ENCODE measurements around the gene SMC3. TPM values are rescaled to one million over a fixed set of nuclear protein-coding genes. Genes with fewer than 3 reads are reported as not detected.
"Not testable (repeated sequence)": the region's sequence is repeated elsewhere in the genome, so short reads cannot be mapped to it uniquely, and the experiment has no call there.

Gene SMC3
- total RNA-seq, 1 experiment from 2014 or later, result 31.3 TPM

DNA sequence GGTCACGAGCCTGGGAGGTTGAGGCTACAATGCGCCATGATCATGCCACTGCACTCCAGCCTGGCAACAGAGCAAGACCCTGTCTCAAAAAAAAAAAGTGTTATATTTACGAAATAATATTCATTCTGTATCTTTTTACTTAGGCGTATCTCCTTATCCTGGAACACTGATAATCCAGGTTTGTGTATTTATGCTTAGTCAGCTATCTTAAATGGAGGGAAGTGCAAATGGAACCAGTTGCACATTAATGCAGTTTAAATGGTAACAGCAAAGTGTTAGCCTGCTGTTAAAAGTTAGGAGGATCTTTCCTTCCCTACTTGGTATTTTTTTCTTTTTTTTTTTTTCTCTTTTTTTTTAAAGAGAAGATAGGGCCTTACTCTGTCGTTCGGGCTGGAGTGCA, 40.6 kb downstream of the SMC3 start:
- CTCF ChIA-PET, result interaction anchor here (0.9 kb wide), 1 partner anchor 65 kb away, joined by 3 read pairs; no protein-coding TSS in a partner anchor
- Mint-ChIP-seq H3K27ac (ENCODE audit: unreplicated experiment) (no peak overlapping the region), H3K4me1 (ENCODE audit: low read depth, unreplicated experiment) (peaks cover 11% of the 10 kb centered on the region), H3K4me3 (ENCODE audit: low read depth, unreplicated experiment) (no peak overlapping the region), H3K9me3 (ENCODE audit: low read depth, unreplicated experiment) (no peaks in the 10 kb centered on the region), H3K36me3 (ENCODE audit: insufficient read depth, unreplicated experiment) (no peaks in the 10 kb centered on the region), H3K27me3 (ENCODE audit: unreplicated experiment) (peaks cover 12% of the 10 kb centered on the region)
- intact Hi-C loops (cut with micrococcal nuclease; ENCODE audit: unreplicated experiment), result no loop called here
- no TSS peak for BruUV-seq (replicated peaks)
- no peak for DNase-seq
- TF ChIP-seq, protein P1, sequence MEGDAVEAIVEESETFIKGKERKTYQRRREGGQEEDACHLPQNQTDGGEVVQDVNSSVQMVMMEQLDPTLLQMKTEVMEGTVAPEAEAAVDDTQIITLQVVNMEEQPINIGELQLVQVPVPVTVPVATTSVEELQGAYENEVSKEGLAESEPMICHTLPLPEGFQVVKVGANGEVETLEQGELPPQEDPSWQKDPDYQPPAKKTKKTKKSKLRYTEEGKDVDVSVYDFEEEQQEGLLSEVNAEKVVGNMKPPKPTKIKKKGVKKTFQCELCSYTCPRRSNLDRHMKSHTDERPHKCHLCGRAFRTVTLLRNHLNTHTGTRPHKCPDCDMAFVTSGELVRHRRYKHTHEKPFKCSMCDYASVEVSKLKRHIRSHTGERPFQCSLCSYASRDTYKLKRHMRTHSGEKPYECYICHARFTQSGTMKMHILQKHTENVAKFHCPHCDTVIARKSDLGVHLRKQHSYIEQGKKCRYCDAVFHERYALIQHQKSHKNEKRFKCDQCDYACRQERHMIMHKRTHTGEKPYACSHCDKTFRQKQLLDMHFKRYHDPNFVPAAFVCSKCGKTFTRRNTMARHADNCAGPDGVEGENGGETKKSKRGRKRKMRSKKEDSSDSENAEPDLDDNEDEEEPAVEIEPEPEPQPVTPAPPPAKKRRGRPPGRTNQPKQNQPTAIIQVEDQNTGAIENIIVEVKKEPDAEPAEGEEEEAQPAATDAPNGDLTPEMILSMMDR (IDR thresholded peaks at IDR 0.05; ENCODE audit: unreplicated experiment), result no peak

DNA sequence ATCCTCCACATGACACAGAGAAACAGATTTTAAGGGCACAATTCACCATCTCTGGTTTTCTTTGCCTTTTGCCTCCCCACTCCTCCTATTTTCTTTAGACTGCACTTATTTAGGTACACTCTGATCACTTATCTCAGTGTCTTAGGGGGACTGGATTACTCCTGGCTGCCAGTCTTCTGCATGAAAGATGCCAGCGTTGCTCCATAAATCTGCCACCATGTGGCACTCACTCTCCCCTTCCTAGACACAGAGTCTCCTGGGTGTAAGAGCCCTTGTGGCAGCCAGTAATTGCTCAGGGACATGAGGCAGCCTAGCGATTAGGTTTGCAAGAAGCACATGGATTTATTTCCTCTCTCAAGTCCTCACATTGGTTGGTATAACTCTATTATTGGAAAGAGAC, 42.1 kb downstream of the SMC3 start:
- Mint-ChIP-seq H3K27ac (ENCODE audit: unreplicated experiment) (no peak overlapping the region), H3K4me3 (ENCODE audit: low read depth, unreplicated experiment) (no peak overlapping the region), H3K36me3 (ENCODE audit: insufficient read depth, unreplicated experiment) (no peaks in the 10 kb centered on the region), H3K27me3 (ENCODE audit: unreplicated experiment) (peaks cover 12% of the 10 kb centered on the region), H3K9me3 (ENCODE audit: low read depth, unreplicated experiment) (no peaks in the 10 kb centered on the region), H3K4me1 (ENCODE audit: low read depth, unreplicated experiment) (peaks cover 11% of the 10 kb centered on the region)
- TF ChIP-seq, protein P1 (IDR thresholded peaks at IDR 0.05; ENCODE audit: unreplicated experiment), result no peak
- no TSS peak for BruUV-seq (replicated peaks)
- no peak for DNase-seq
- CTCF ChIA-PET, result no interaction called here
- intact Hi-C loops (cut with micrococcal nuclease; ENCODE audit: unreplicated experiment), result loop anchor here (1.0 to 2.0 kb wide), 2 partner anchors 63 to 72 kb away; no protein-coding TSS in a partner anchor

DNA sequence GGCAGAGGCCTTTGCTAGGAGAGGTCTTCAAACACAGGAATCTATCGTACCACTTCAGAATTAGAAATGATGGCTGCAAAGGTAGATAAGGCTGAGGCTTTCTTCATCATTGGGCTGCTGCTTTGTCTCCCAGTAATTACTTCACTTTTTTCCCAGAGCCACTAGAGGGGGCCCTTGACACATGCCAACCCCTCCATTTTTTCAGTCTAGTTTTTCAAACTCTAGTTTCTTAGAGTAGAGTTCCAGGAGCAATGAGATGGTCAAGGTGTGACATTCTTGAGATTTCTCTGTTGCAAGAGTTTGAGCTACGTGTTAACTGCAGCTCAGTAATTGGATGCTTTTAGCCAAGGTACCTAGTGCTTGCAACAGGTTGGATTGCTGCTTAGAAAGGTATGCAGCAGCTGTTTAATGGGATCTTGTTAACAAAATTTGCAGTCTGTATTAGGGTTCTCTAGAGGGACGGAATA, 42.8 kb downstream of the SMC3 start:
- H3K4me1 Mint-ChIP-seq (ENCODE audit: low read depth, unreplicated experiment), result peaks cover 11% of the 10 kb centered on the region
- no peak overlapping the region for H3K27ac Mint-ChIP-seq (ENCODE audit: unreplicated experiment)
- TF ChIP-seq, protein P1 (IDR thresholded peaks at IDR 0.05; ENCODE audit: unreplicated experiment), result peak; percentile 69
- peaks cover 12% of the 10 kb centered on the region for H3K27me3 Mint-ChIP-seq (ENCODE audit: unreplicated experiment)
- BruUV-seq (replicated peaks), result no TSS peak
- intact Hi-C loops (cut with micrococcal nuclease; ENCODE audit: unreplicated experiment), result loop anchor here (1.0 to 2.0 kb wide), 2 partner anchors 62 to 71 kb away; no protein-coding TSS in a partner anchor
- H3K36me3 Mint-ChIP-seq (ENCODE audit: insufficient read depth, unreplicated experiment), result no peaks in the 10 kb centered on the region
- H3K9me3 Mint-ChIP-seq (ENCODE audit: low read depth, unreplicated experiment), result no peaks in the 10 kb centered on the region
- DNase-seq, result peak; percentile 61
- no peak overlapping the region for H3K4me3 Mint-ChIP-seq (ENCODE audit: low read depth, unreplicated experiment)
- CTCF ChIA-PET, result interaction anchor here (0.6 to 1.5 kb wide), 6 partner anchors 19 to 136 kb away, joined by 3 to 10 read pairs (median 5); no protein-coding TSS in a partner anchor

DNA sequence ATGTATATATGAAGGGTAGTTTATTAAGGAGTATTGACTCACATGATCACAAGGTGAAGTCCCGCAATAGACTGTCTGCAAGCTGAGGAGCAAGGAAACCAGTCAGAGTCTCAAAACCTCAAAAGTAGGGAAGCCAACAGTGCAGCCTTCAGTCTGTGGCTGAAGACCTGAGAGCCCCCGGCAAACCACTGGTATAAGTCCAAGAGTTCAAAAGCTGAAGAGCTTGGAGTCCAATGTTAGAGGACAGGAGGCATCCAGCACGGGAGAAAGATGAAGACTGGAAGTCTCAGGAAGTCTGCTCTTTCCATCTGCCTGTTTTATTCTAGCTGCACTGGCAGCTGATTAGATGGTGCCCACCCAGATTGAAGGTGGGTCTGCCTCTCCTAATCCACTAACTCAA, 43.3 kb downstream of the SMC3 start:
- intact Hi-C loops (cut with micrococcal nuclease; ENCODE audit: unreplicated experiment), result loop anchor here (1.0 to 2.0 kb wide), 2 partner anchors 62 to 71 kb away; no protein-coding TSS in a partner anchor
- H3K4me1 Mint-ChIP-seq (ENCODE audit: low read depth, unreplicated experiment), result peaks cover 11% of the 10 kb centered on the region
- not testable (repeated sequence) for H3K4me3 Mint-ChIP-seq (ENCODE audit: low read depth, unreplicated experiment); H3K36me3 Mint-ChIP-seq (ENCODE audit: insufficient read depth, unreplicated experiment); H3K9me3 Mint-ChIP-seq (ENCODE audit: low read depth, unreplicated experiment); H3K27ac Mint-ChIP-seq (ENCODE audit: unreplicated experiment); BruUV-seq (replicated peaks); DNase-seq
- CTCF ChIA-PET, result interaction anchor here (0.6 to 1.5 kb wide), 6 partner anchors 19 to 135 kb away, joined by 3 to 10 read pairs (median 5); no protein-coding TSS in a partner anchor
- H3K27me3 Mint-ChIP-seq (ENCODE audit: unreplicated experiment), result peaks cover 12% of the 10 kb centered on the region

DNA sequence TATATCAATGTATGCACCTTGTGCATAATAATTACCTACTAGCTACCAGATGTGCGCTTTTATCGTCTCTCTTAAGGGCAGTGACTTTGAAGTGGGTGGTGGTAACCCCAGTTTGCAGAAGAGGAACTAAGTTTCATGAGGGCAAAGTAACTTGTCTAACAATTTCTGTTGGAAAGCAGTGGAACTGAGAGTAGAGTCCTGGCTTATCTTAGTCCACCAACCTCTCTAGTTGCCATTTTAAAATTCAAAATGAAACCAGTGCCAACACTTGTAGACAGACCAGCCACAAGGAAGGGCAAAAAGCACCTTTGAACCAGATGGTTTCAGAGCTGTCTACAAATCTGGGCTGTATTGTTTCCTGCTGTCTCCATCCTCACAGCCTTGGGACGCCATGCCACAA, 44.6 kb downstream of the SMC3 start:
- no TSS peak for BruUV-seq (replicated peaks)
- CTCF ChIA-PET, result no interaction called here

More for the DNA sequence above, 44.6 kb downstream of the SMC3 start:
- peaks cover 12% of the 10 kb centered on the region for H3K27me3 Mint-ChIP-seq (ENCODE audit: unreplicated experiment)
- peaks cover 11% of the 10 kb centered on the region for H3K4me1 Mint-ChIP-seq (ENCODE audit: low read depth, unreplicated experiment)
- no peak for DNase-seq
- TF ChIP-seq, protein P1 (IDR thresholded peaks at IDR 0.05; ENCODE audit: unreplicated experiment), result no peak
- H3K36me3 Mint-ChIP-seq (ENCODE audit: insufficient read depth, unreplicated experiment), result no peaks in the 10 kb centered on the region
- H3K4me3 Mint-ChIP-seq (ENCODE audit: low read depth, unreplicated experiment), result no peak overlapping the region
- intact Hi-C loops (cut with micrococcal nuclease; ENCODE audit: unreplicated experiment), result no loop called here
- H3K27ac Mint-ChIP-seq (ENCODE audit: unreplicated experiment), result no peak overlapping the region
- H3K9me3 Mint-ChIP-seq (ENCODE audit: low read depth, unreplicated experiment), result no peaks in the 10 kb centered on the region
